Measurements from ENCODE around the gene KCNJ10.

Gene KCNJ10

DNA sequence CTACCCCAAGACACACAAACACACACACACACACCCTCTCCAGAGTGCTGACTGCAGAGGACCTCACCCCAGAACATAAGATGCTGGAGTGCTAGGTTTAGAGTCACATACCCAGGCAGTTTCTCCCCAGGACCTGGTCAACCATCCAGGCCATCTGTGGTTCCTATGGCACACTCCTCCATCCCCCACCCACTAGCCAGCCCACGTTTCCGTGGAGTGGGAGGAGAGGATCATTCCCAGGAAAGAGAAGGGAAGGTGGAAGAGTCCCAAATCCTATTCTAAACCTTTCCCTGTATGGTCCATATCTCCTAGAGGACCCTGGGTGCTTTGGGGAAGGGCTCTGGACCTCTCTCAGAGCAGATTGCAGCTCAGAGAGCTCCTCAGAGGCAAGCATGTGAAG lies 12.5 kb upstream of the KCNJ10 start:
- H3K4me2 ChIP-seq (ENCODE audit: insufficient read depth, low read length), result no peak overlapping the region
- no peaks in the 10 kb centered on the region for H4K20me1 ChIP-seq (ENCODE audit: insufficient read depth, low read length)
- H3K9me3 ChIP-seq (ENCODE audit: insufficient read depth, low read length, severe bottlenecking), result no peaks in the 10 kb centered on the region
- no peak overlapping the region for H3K27ac ChIP-seq (ENCODE audit: low read length)
- no peak overlapping the region for H3K9ac ChIP-seq (ENCODE audit: low read depth, low read length)
- H3K4me1 ChIP-seq (ENCODE audit: insufficient read depth, low read length), result no peaks in the 10 kb centered on the region
- ATAC-seq (ENCODE audit: insufficient read depth, low read depth) (no peak), DNase-seq (no peak)
- TF ChIP-seq, protein P1, sequence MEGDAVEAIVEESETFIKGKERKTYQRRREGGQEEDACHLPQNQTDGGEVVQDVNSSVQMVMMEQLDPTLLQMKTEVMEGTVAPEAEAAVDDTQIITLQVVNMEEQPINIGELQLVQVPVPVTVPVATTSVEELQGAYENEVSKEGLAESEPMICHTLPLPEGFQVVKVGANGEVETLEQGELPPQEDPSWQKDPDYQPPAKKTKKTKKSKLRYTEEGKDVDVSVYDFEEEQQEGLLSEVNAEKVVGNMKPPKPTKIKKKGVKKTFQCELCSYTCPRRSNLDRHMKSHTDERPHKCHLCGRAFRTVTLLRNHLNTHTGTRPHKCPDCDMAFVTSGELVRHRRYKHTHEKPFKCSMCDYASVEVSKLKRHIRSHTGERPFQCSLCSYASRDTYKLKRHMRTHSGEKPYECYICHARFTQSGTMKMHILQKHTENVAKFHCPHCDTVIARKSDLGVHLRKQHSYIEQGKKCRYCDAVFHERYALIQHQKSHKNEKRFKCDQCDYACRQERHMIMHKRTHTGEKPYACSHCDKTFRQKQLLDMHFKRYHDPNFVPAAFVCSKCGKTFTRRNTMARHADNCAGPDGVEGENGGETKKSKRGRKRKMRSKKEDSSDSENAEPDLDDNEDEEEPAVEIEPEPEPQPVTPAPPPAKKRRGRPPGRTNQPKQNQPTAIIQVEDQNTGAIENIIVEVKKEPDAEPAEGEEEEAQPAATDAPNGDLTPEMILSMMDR (IDR thresholded peaks at IDR 0.05; ENCODE audit: borderline replicate concordance, extremely low read depth, low read length, poor library complexity, severe bottlenecking), result no peak
- TF ChIP-seq EZH2 (IDR thresholded peaks at IDR 0.05; ENCODE audit: borderline replicate concordance, low read depth, low read length, severe bottlenecking), result no peak
- peaks cover under 1% of the 10 kb centered on the region for H3K27me3 ChIP-seq (ENCODE audit: insufficient read depth, low read length, poor library complexity)
- H2AFZ ChIP-seq (ENCODE audit: low read depth, low read length), result no peak overlapping the region
- peaks cover 3% of the 10 kb centered on the region; the same call in 1 of the 2 replicates for H3K36me3 ChIP-seq (ENCODE audit: insufficient read depth, low read length)
- H3K79me2 ChIP-seq (ENCODE audit: insufficient read depth, low read length), result no peaks in the 10 kb centered on the region
- H3K4me3 ChIP-seq (ENCODE audit: low read depth in 1 of 2, low read length in 2 of 2), result no peak overlapping the region

DNA sequence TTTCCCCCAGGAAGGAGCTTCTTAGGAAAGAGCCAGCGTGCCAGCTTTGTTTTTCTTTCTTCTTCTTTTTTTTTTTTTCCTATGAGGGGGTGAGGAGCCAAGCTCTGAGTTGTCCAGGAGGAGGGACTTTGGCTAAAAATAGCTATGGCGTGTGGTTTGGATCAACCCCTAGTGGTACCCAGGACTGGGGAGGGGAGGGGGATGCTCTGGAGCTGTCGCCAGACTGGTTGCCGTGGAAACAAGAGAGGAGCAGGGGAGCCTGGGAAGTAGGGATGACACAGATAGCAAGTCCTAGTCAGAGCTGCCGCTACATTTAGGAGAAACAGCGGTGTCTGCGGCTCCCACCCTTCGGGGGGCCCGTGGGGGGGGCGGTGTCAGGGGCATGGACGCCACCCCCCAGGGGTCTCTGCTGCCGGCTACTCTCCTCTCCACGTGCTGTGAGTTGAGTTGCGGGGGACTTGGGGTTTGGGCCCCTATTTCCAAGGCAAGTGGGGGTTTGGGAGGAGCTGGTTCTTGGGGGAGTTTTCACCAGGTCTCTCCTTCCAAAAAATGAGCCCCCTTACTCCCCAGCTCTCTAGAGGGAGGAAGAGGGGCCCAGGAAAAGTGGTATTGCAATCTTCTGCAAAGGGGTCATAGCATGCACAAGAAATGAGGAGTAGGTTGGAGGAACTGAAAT lies 11.4 kb upstream of the KCNJ10 start, which contains the start of gene KCNJ9:
Gene KCNJ9 (plus strand): TSS at position 278 of the 676 bp plus-strand sequence. CDS start 2,493 bp downstream, outside the sequence.
- Histone ChIP-seq H3K4me3 (ENCODE audit: low read depth in 1 of 2, low read length in 2 of 2) (no peak within 1 kb of the TSS), H3K27me3 (ENCODE audit: insufficient read depth, low read length, poor library complexity) (peaks cover 7% of the 10 kb centered on the region), H3K9ac (ENCODE audit: low read depth, low read length) (no peak within 1 kb of the TSS), H3K4me2 (ENCODE audit: insufficient read depth, low read length) (no peak within 1 kb of the TSS), H3K79me2 (ENCODE audit: insufficient read depth, low read length) (no peaks in the 10 kb centered on the region), H3K9me3 (ENCODE audit: insufficient read depth, low read length, severe bottlenecking) (no peaks in the 10 kb centered on the region), H3K36me3 (ENCODE audit: insufficient read depth, low read length) (peaks cover 3% of the 10 kb centered on the region; the same call in 1 of the 2 replicates), H2AFZ (ENCODE audit: low read depth, low read length) (no peak within 1 kb of the TSS), H4K20me1 (ENCODE audit: insufficient read depth, low read length) (no peaks in the 10 kb centered on the region), H3K27ac (ENCODE audit: low read length) (no peak within 1 kb of the TSS), H3K4me1 (ENCODE audit: insufficient read depth, low read length) (no peaks in the 10 kb centered on the region)
- TF ChIP-seq, protein P1 (IDR thresholded peaks at IDR 0.05; ENCODE audit: borderline replicate concordance, extremely low read depth, low read length, poor library complexity, severe bottlenecking), result no peak
- no peak for TF ChIP-seq EZH2 (IDR thresholded peaks at IDR 0.05; ENCODE audit: borderline replicate concordance, low read depth, low read length, severe bottlenecking)
- DNase-seq (no peak), ATAC-seq (ENCODE audit: insufficient read depth, low read depth) (no peak)

DNA sequence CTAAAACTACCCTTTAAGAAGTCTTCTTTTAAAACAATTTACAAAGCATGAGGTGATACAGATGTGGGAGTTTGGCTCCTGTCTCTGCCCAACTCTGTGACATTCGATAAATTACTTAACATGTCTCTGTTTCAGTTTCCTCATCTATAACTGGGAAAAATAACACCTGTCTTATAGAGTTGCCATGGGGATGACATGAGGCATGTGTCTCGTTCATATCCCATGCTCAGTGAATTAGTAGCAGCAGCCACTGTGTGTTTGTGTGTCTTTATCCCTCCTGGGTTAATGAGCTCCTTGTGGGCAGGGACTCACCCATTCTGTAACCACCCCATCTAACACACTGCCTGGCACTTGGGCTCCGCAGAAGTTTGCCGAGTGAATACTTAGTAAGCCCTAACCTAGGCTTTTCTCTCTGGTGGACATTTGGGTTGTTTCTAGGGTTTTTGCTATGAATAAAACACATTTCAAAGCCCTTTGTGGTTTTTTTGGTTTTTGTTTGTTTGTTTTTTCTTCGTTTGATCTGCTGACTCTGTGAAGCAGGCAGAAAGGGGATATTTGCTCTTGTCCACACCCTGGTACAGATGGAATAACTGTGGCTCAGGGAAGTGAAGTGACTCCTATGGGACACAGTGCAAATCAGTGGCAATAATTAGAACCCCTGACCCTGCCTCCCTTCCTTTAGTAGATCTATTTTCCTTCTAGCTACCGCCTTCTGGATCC lies 10.6 kb upstream of the KCNJ10 start:
- Histone ChIP-seq H3K27ac (ENCODE audit: low read length) (no peak overlapping the region), H2AFZ (ENCODE audit: low read depth, low read length) (no peak overlapping the region), H3K4me3 (ENCODE audit: low read depth in 1 of 2, low read length in 2 of 2) (no peak overlapping the region), H3K9ac (ENCODE audit: low read depth, low read length) (no peak overlapping the region), H3K36me3 (ENCODE audit: insufficient read depth, low read length) (peaks cover 3% of the 10 kb centered on the region; the same call in 1 of the 2 replicates), H3K4me2 (ENCODE audit: insufficient read depth, low read length) (no peak overlapping the region), H3K79me2 (ENCODE audit: insufficient read depth, low read length) (no peaks in the 10 kb centered on the region), H3K4me1 (ENCODE audit: insufficient read depth, low read length) (no peaks in the 10 kb centered on the region), H3K27me3 (ENCODE audit: insufficient read depth, low read length, poor library complexity) (peaks cover 11% of the 10 kb centered on the region), H4K20me1 (ENCODE audit: insufficient read depth, low read length) (no peaks in the 10 kb centered on the region), H3K9me3 (ENCODE audit: insufficient read depth, low read length, severe bottlenecking) (no peaks in the 10 kb centered on the region)
- DNase-seq (no peak), ATAC-seq (ENCODE audit: insufficient read depth, low read depth) (no peak)
- TF ChIP-seq, protein P1 (IDR thresholded peaks at IDR 0.05; ENCODE audit: borderline replicate concordance, extremely low read depth, low read length, poor library complexity, severe bottlenecking), result no peak
- TF ChIP-seq EZH2 (IDR thresholded peaks at IDR 0.05; ENCODE audit: borderline replicate concordance, low read depth, low read length, severe bottlenecking), result no peak
